ENCODE measurements around the gene ANK2. TPM values are rescaled to one million over a fixed set of nuclear protein-coding genes. Genes with fewer than 3 reads are reported as not detected.

Gene ANK2
- total and polyA plus RNA-seq, 12 donors, result 21.9 to 373 (median 298) TPM

GRCh38 chr4:113007151-113007550 is 42.3 kb upstream of the ANK2 start:
- TF ChIP-seq CTCF (IDR thresholded peaks at IDR 0.05), result no peak
- Histone ChIP-seq H3K36me3 (no peaks in the 10 kb centered on the region), H3K27me3 (no peaks in the 10 kb centered on the region), H3K4me3 (no peak overlapping the region), H3K27ac (no peak overlapping the region), H3K9me3 (no peaks in the 10 kb centered on the region), H3K4me1 (peaks cover 0 to under 1% (median 0%) of the 10 kb centered on the region in 9 donors)
- ATAC-seq (no peak), DNase-seq (no peak)
- 77 to 80% methylated on average over 5 of the region's 5 CpGs for WGBS, 2 donors
- intact Hi-C loops (cut with DNase I), result no loop called here

GRCh38 chr4:113008135-113008534 is 41.3 kb upstream of the ANK2 start:
- H3K4me3 ChIP-seq, result no peak overlapping the region
- no peaks in the 10 kb centered on the region for H3K36me3 ChIP-seq
- H3K9me3 ChIP-seq, result no peaks in the 10 kb centered on the region
- intact Hi-C loops (cut with DNase I), result no loop called here
- no peak for TF ChIP-seq CTCF (IDR thresholded peaks at IDR 0.05)
- no peaks in the 10 kb centered on the region for H3K27me3 ChIP-seq
- no peak for DNase-seq
- no peak for ATAC-seq
- no peak overlapping the region for H3K27ac ChIP-seq
- H3K4me1 ChIP-seq, result peaks cover 0 to 10% (median 0%) of the 10 kb centered on the region in 9 donors

- H3K36me3 ChIP-seq, result no peaks in the 10 kb centered on the region
- H3K4me3 ChIP-seq, result no peak overlapping the region
- intact Hi-C loops (cut with DNase I), result no loop called here
- WGBS, 2 donors, result 55 to 66% methylated on average over 2 of the region's 2 CpGs
- no peak for TF ChIP-seq CTCF (IDR thresholded peaks at IDR 0.05)
- DNase-seq (no peak), ATAC-seq (no peak)
- no peaks in the 10 kb centered on the region for H3K9me3 ChIP-seq
- H3K4me1 ChIP-seq, result peaks cover 0 to 11% (median 0%) of the 10 kb centered on the region in 9 donors
- no peak overlapping the region for H3K27ac ChIP-seq
- H3K27me3 ChIP-seq, result no peaks in the 10 kb centered on the region
Observed at GRCh38 chr4:113008716-113009115, 40.7 kb upstream of the ANK2 start.

- Histone ChIP-seq H3K4me1 (peaks cover 0 to 11% (median 0%) of the 10 kb centered on the region in 9 donors), H3K27me3 (no peaks in the 10 kb centered on the region), H3K4me3 (no peak overlapping the region), H3K27ac (no peak overlapping the region), H3K36me3 (no peaks in the 10 kb centered on the region), H3K9me3 (no peaks in the 10 kb centered on the region)
- TF ChIP-seq CTCF (IDR thresholded peaks at IDR 0.05), result no peak
- no peak for ATAC-seq
- 82 to 84% methylated on average over 2 of the region's 2 CpGs for WGBS, 2 donors
- intact Hi-C loops (cut with DNase I), result no loop called here
- DNase-seq, result no peak
Observed at GRCh38 chr4:113009461-113009860, 40.0 kb upstream of the ANK2 start.

Measured in heart right ventricle (tissue), 16 donors.